KG1 (cell line): ENCODE results near the gene TBC1D22A.

Experiments
- DNase-seq: peaks from one replicate; lab custom pipeline; 2025; lab: John Stamatoyannopoulos, UW

Gene TBC1D22A

GRCh38 chr22:46860562-46860961, 98.1 kb downstream of the TBC1D22A start:
- DNase-seq = no peak

- no peak for DNase-seq
These were observed 99.3 kb downstream of the TBC1D22A start for GRCh38 chr22:46861468-46862367.

- DNase-seq = no peak
These were observed 100.2 kb downstream of the TBC1D22A start for GRCh38 chr22:46862418-46863324.

GRCh38 chr22:46863794-46864193, 101.3 kb downstream of the TBC1D22A start:
- DNase-seq = no peak

- no peak for DNase-seq
These were observed 102.0 kb downstream of the TBC1D22A start for GRCh38 chr22:46864314-46865051.

GRCh38 chr22:46865052-46865434, 102.6 kb downstream of the TBC1D22A start:
- no peak for DNase-seq

- DNase-seq = no peak
These were observed 103.2 kb downstream of the TBC1D22A start for GRCh38 chr22:46865642-46866041.

- no peak for DNase-seq
These were observed 104.1 kb downstream of the TBC1D22A start for GRCh38 chr22:46866591-46866990.

GRCh38 chr22:46867106-46867505, 104.7 kb downstream of the TBC1D22A start:
- DNase-seq = no peak

GRCh38 chr22:46869329-46869728, 106.9 kb downstream of the TBC1D22A start:
- DNase-seq = no peak

GRCh38 chr22:46869831-46870441, 107.5 kb downstream of the TBC1D22A start:
- DNase-seq = no peak

- no peak for DNase-seq
These were observed 109.4 kb downstream of the TBC1D22A start for GRCh38 chr22:46871826-46872225.

- no peak for DNase-seq
These were observed 112.6 kb downstream of the TBC1D22A start for GRCh38 chr22:46875089-46875488.

- DNase-seq = no peak
These were observed 114.0 kb downstream of the TBC1D22A start for GRCh38 chr22:46876357-46876934.

- DNase-seq = no peak
These were observed 115.9 kb downstream of the TBC1D22A start for GRCh38 chr22:46878191-46878948.

GRCh38 chr22:46879083-46879482, 116.6 kb downstream of the TBC1D22A start:
- no peak for DNase-seq

GRCh38 chr22:46881373-46882118, 119.1 kb downstream of the TBC1D22A start:
- DNase-seq = no peak

GRCh38 chr22:46883092-46883910, 120.9 kb downstream of the TBC1D22A start:
- no peak for DNase-seq

GRCh38 chr22:46884365-46884764, 121.9 kb downstream of the TBC1D22A start:
- DNase-seq = no peak
